Measurements from ENCODE around the gene IGDCC3.

The IGDCC3 gene

GRCh38 chr15:65343374-65343981 lies 34.3 kb downstream of the IGDCC3 start:
- no peak for DNase-seq (ENCODE audit: low spot score)

GRCh38 chr15:65342493-65342892 lies 35.3 kb downstream of the IGDCC3 start:
- DNase-seq (ENCODE audit: low spot score) = no peak

- no peak for DNase-seq (ENCODE audit: low spot score)
These were observed 37.9 kb downstream of the IGDCC3 start for GRCh38 chr15:65339920-65340319.

GRCh38 chr15:65339416-65339815 lies 38.4 kb downstream of the IGDCC3 start:
- DNase-seq (ENCODE audit: low spot score) = no peak

- DNase-seq (ENCODE audit: low spot score) = no peak
These were observed 39.0 kb downstream of the IGDCC3 start for GRCh38 chr15:65338823-65339222.

GRCh38 chr15:65338366-65338765 lies 39.4 kb downstream of the IGDCC3 start:
- no peak for DNase-seq (ENCODE audit: low spot score)

- DNase-seq (ENCODE audit: low spot score) = no peak
These were observed 40.2 kb downstream of the IGDCC3 start for GRCh38 chr15:65337436-65338070.

GRCh38 chr15:65336493-65337435 lies 41.0 kb downstream of the IGDCC3 start:
- no peak for DNase-seq (ENCODE audit: low spot score)

GRCh38 chr15:65335278-65336055 lies 42.3 kb downstream of the IGDCC3 start:
- DNase-seq (ENCODE audit: low spot score) = no peak

GRCh38 chr15:65334586-65335231 lies 43.1 kb downstream of the IGDCC3 start:
- no peak for DNase-seq (ENCODE audit: low spot score)

GRCh38 chr15:65333856-65334255 lies 43.9 kb downstream of the IGDCC3 start:
- DNase-seq (ENCODE audit: low spot score) = no peak

- no peak for DNase-seq (ENCODE audit: low spot score)
These were observed 44.5 kb downstream of the IGDCC3 start for GRCh38 chr15:65333148-65333820.

- no peak for DNase-seq (ENCODE audit: low spot score)
These were observed 45.2 kb downstream of the IGDCC3 start for GRCh38 chr15:65332391-65333147.

- DNase-seq (ENCODE audit: low spot score) = no peak
These were observed 46.0 kb downstream of the IGDCC3 start for GRCh38 chr15:65331811-65332210.

- no peak for DNase-seq (ENCODE audit: low spot score)
These were observed 46.7 kb downstream of the IGDCC3 start for GRCh38 chr15:65330934-65331645.

GRCh38 chr15:65329984-65330735 lies 47.6 kb downstream of the IGDCC3 start:
- DNase-seq (ENCODE audit: low spot score) = no peak

GRCh38 chr15:65329288-65329983 lies 48.4 kb downstream of the IGDCC3 start:
- DNase-seq (ENCODE audit: low spot score) = no peak

Data from HuH-7.5 (cell line).